HepG2 (cell line): ENCODE results near the gene PLPP3. TPM values are rescaled to one million over a fixed set of nuclear protein-coding genes. Genes with fewer than 3 reads are reported as not detected.

Experiments
- ATAC-seq: fragments of 200-7000 bp; cut with Tn5 transposase; 3 replicates; pipeline ENCODE4 v1.9.1; 2020; ENCODE audit warnings: mild to moderate bottlenecking, moderate library complexity
- BruUV-seq: library from RNA; stranded (reverse); fragments of 400-500 nt; replicated peaks from 2 replicates; lab custom pipeline; 2021; lab: Mats Ljungman, UMichigan
- CTCF ChIA-PET: fragments of 300-600 bp; formaldehyde crosslinking; extraction: SDS; loops from one replicate; lab custom pipeline; 2021; ENCODE audit warnings: low total read pairs, inconsistent platforms, low intra/inter-chr PET ratio; lab: Yijun Ruan, JAX
- POLR2A ChIA-PET: fragments of 350-600 bp; sonication (Branson Sonifier 250); formaldehyde crosslinking; loops from one replicate; lab custom pipeline; 2020; ENCODE audit warnings: antibody characterized with exemption, inconsistent platforms; lab: Yijun Ruan, JAX
- DNase-seq: peaks from one replicate; pipeline ENCODE4 v3.0.0-alpha.2; 2015; ENCODE audit warnings: low spot score
- FAIRE-seq: peaks from 3 replicates; lab custom pipeline; 2011; peaks lifted over from hg19 to GRCh38; lab: Jason Lieb, UNC
- H2AFZ ChIP-seq: one replicate; pipeline ENCODE4 v1.6.1; 2011; ENCODE audit warnings: low read length, inconsistent platforms
- H3K27ac ChIP-seq: fragments of 300-600 bp; 3 replicates; pipeline ENCODE4 v1.8.0; 2011; ENCODE audit warnings: mixed run types, mild to moderate bottlenecking, mixed read lengths, low read length, inconsistent platforms; ENCODE audit not compliant: insufficient read depth; ENCODE audit errors: extremely low read length
- H3K27me3 ChIP-seq, 2 experiments: fragments of 200-600 bp in 1 of 2; 2 replicates in 1 of 2; 3 replicates in 1 of 2; pipeline versions ENCODE4 v1.6.0 to v1.8.0; 2011; ENCODE audit warnings: low read length in 2 of 2, mild to moderate bottlenecking in 2 of 2, moderate library complexity in 2 of 2, inconsistent platforms in 1 of 2; ENCODE audit not compliant: insufficient read depth in 2 of 2, control insufficient read depth in 1 of 2
- H3K36me3 ChIP-seq, 2 experiments: fragments of 200-600 bp in 1 of 2; replicated peaks in 1 of 2; 2 replicates in 1 of 2; 3 replicates in 1 of 2; pipeline versions ENCODE4 v1.5.1 to v1.8.0; 2011; ENCODE audit warnings: low read length in 2 of 2, inconsistent platforms in 1 of 2; ENCODE audit not compliant: insufficient read depth in 2 of 2, control insufficient read depth in 1 of 2
- H3K4me1 ChIP-seq: 2 replicates; pipeline ENCODE4 v1.5.1; 2012; ENCODE audit warnings: low read length, inconsistent platforms; ENCODE audit not compliant: insufficient read depth
- H3K4me2 ChIP-seq: 2 replicates; pipeline ENCODE4 v1.6.0; 2011; ENCODE audit warnings: low read depth, low read length, inconsistent platforms
- H3K4me3 ChIP-seq, 3 experiments: fragments of 200-600 bp in 1 of 3; sonication (generic), shearing (Covaris generic) in 1 of 3; replicated peaks in 1 of 3; 2 replicates each; pipeline ENCODE4 v1.5.1; 2011 to 2016; ENCODE audit warnings: low read length in 3 of 3, inconsistent platforms in 2 of 3, low read depth in 2 of 3, mild to moderate bottlenecking in 2 of 3, control low read depth in 1 of 3, mixed read lengths in 1 of 3; ENCODE audit not compliant: insufficient read depth in 1 of 3
- H3K79me2 ChIP-seq: one replicate; pipeline ENCODE4 v1.6.1; 2011; ENCODE audit warnings: low read length, inconsistent platforms; ENCODE audit not compliant: insufficient read depth
- H3K9ac ChIP-seq: 2 replicates; pipeline ENCODE4 v1.6.0; 2011; ENCODE audit warnings: mild to moderate bottlenecking, low read depth, low read length, inconsistent platforms; ENCODE audit not compliant: insufficient read depth
- H3K9me3 ChIP-seq: 2 replicates; pipeline ENCODE4 v1.5.1; 2012; ENCODE audit warnings: mild to moderate bottlenecking, low read length
- H4K20me1 ChIP-seq: 2 replicates; pipeline ENCODE4 v1.6.0; 2011; ENCODE audit warnings: inconsistent platforms, mild to moderate bottlenecking, low read length, moderate library complexity; ENCODE audit not compliant: insufficient read depth
- AKNA ChIP-seq: sonication (generic); formaldehyde crosslinking; IDR thresholded peaks from 2 replicates; pipeline ENCODE4 v1.4.0; 2020; ENCODE audit warnings: missing genetic modification reagents, borderline replicate concordance
- IRF1 ChIP-seq: sonication (generic); formaldehyde crosslinking; IDR thresholded peaks from 2 replicates; pipeline ENCODE4 v1.4.0; 2020; ENCODE audit warnings: low read depth, mild to moderate bottlenecking, missing genetic modification reagents
- NR2F2 ChIP-seq: IDR thresholded peaks from 2 replicates; pipeline ENCODE4 v1.6.1; 2012; ENCODE audit warnings: low read depth, inconsistent platforms, borderline replicate concordance
- POLR2AphosphoS5 ChIP-seq: IDR thresholded peaks from 2 replicates; pipeline ENCODE4 v1.6.1; 2012; ENCODE audit warnings: low read depth, low read length
- REXO4 ChIP-seq: sonication (generic); formaldehyde crosslinking; IDR thresholded peaks from 2 replicates; pipeline ENCODE4 v1.8.0; 2022; ENCODE audit warnings: missing genetic modification reagents, mild to moderate bottlenecking, borderline replicate concordance
- SYNCRIP ChIP-seq: fragments of 200-400 bp; formaldehyde crosslinking; IDR thresholded peaks from 2 replicates; pipeline ENCODE4 v1.6.1; 2018; ENCODE audit warnings: mild to moderate bottlenecking, low read depth, low read length; ENCODE audit not compliant: insufficient read depth
- THAP8 ChIP-seq: sonication (generic); formaldehyde crosslinking; IDR thresholded peaks from 2 replicates; pipeline ENCODE4 v1.5.1; 2020; ENCODE audit warnings: missing genetic modification reagents, mild to moderate bottlenecking, borderline replicate concordance
- ZNF280B ChIP-seq: sonication (generic); formaldehyde crosslinking; IDR thresholded peaks from 2 replicates; pipeline ENCODE4 v1.5.0; 2020; ENCODE audit warnings: missing genetic modification reagents, mild to moderate bottlenecking, borderline replicate concordance
- ZNF781 ChIP-seq: sonication (generic); formaldehyde crosslinking; IDR thresholded peaks from 2 replicates; pipeline ENCODE4 v1.5.1; 2020; ENCODE audit warnings: borderline replicate concordance, mild to moderate bottlenecking, missing genetic modification reagents; ENCODE audit errors: not compliant biosample characterization
- ZNF782 ChIP-seq: sonication (generic); formaldehyde crosslinking; IDR thresholded peaks from 2 replicates; pipeline ENCODE4 v1.4.0; 2020; ENCODE audit warnings: missing genetic modification reagents, mild to moderate bottlenecking, borderline replicate concordance
- ZNF790 ChIP-seq: sonication (generic); formaldehyde crosslinking; IDR thresholded peaks from 2 replicates; pipeline ENCODE4 v1.8.0; 2022; ENCODE audit warnings: missing genetic modification reagents, mild to moderate bottlenecking, borderline replicate concordance
- ZSCAN20 ChIP-seq: sonication (generic); formaldehyde crosslinking; IDR thresholded peaks from 2 replicates; pipeline ENCODE4 v1.4.0; 2020; ENCODE audit warnings: missing genetic modification reagents, mild to moderate bottlenecking, borderline replicate concordance
- ZSCAN25 ChIP-seq: sonication (generic); formaldehyde crosslinking; IDR thresholded peaks from 2 replicates; pipeline ENCODE4 v1.8.0; 2022; ENCODE audit warnings: mild to moderate bottlenecking, missing genetic modification reagents
- WGBS: methylation state at CpG from one replicate; pipeline ENCODE4 v1.1.6; 2017; ENCODE audit warnings: low lambda C conversion rate; 5-methylcytosine and 5-hydroxymethylcytosine counted together
- in situ Hi-C: cut with HindIII; loops from 2 replicates; pipeline ENCODE4 v1.10.0; 2017; ENCODE audit warnings: low pct_unique_long_range_greater_than_20kb; ENCODE audit not compliant: extremely low pct_ligation_motif_present
- intact Hi-C: fragments of 100-400 bp; cut with micrococcal nuclease; formaldehyde crosslinking; loops from one replicate; pipeline ENCODE4 v1.10.0; 2022; ENCODE audit not compliant: unreplicated experiment
- polyA plus RNA-seq, 8 experiments: library from polyadenylated mRNA; depleted of rRNA in 3 of 8; stranded (reverse) in 7 of 8; unstranded in 1 of 8; fragments of >200 nt; fragmentation: Illumina TruSeq in 4 of 8; extraction: Trizol in 4 of 8; gene quantifications; 2 replicates each; pipeline versions ENCODE4 v1.2.1 to v1.2.3, GENCODE V29; 2011 to 2016; ENCODE audit warnings: low read depth in 4 of 8, missing spikeins in 1 of 8, mixed read lengths in 1 of 8; ENCODE audit not compliant: insufficient read depth in 1 of 8
- total RNA-seq, 5 experiments: library from RNA; depleted of rRNA; stranded (reverse); fragments of >200 nt; fragmentation: Illumina TruSeq; extraction: Trizol; gene quantifications; 2 replicates each; pipeline ENCODE4 v1.2.3, GENCODE V29; 2016; ENCODE audit warnings: low read depth in 1 of 5

The PLPP3 gene
- total and polyA plus RNA-seq, 2 of the 13 experiments (the other 11 are each of a cell fraction or from before 2014, with no cell fraction given): 49.7 to 65.8 TPM

- TF ChIP-seq AKNA (CRISPR knock-in tag) (no peak), ZNF781 (no peak)
Observed at GRCh38 chr1:56542651-56543050, 36.7 kb downstream of the PLPP3 start (continued).

GRCh38 chr1:56541408-56541807 lies 38.0 kb downstream of the PLPP3 start:
- intact Hi-C loops: no loop called here
- H3K9me3 ChIP-seq: no peaks in the 10 kb centered on the region
- H3K79me2 ChIP-seq: peaks cover 99% of the 10 kb centered on the region
- ChIA-PET CTCF (no interaction called here), POLR2A (interaction anchor here (0.7 kb wide), 1 partner anchor 30 kb away, joined by 3 read pairs; no protein-coding TSS in a partner anchor)
- no peak overlapping the region for H3K4me2 ChIP-seq
- in situ Hi-C loops: no loop called here
- no peak for FAIRE-seq
- BruUV-seq: no TSS peak
- H3K4me3 ChIP-seq: no peak overlapping the region
- H3K4me1 ChIP-seq: peaks cover 100% of the 10 kb centered on the region
- no peak for DNase-seq
- H3K36me3 ChIP-seq: peaks cover 3 to 5% of the 10 kb centered on the region in 2 experiments; a peak in 3 of 5 replicates
- H3K27me3 ChIP-seq: no peaks in the 10 kb centered on the region
- no peak overlapping the region for H3K9ac ChIP-seq
- H3K27ac ChIP-seq: no peak overlapping the region
- peaks cover 16% of the 10 kb centered on the region for H4K20me1 ChIP-seq
- H2AFZ ChIP-seq: no peak overlapping the region
- ATAC-seq: no peak
- WGBS: 94% methylated on average over 1 of the region's 1 CpG
- TF ChIP-seq REXO4 (CRISPR knock-in tag): no peak
- no peak for TF ChIP-seq NR2F2
- no peak for TF ChIP-seq ZSCAN20 (CRISPR knock-in tag)
- no peak for TF ChIP-seq POLR2AphosphoS5
- no peak for TF ChIP-seq THAP8 (CRISPR knock-in tag)
- no peak for TF ChIP-seq ZNF280B (CRISPR knock-in tag)
- no peak for TF ChIP-seq IRF1 (CRISPR knock-in tag)
- TF ChIP-seq SYNCRIP: no peak
- TF ChIP-seq ZNF790: no peak
- TF ChIP-seq ZNF782: no peak
- no peak for TF ChIP-seq ZSCAN25
